Choroid plexus epithelial cell (primary cell): ENCODE data around the gene WFS1.

ENCODE experiments used
- DNase-seq: peaks from one replicate; pipeline ENCODE4 v3.0.0-alpha.2; 2010; ENCODE audit warnings: low read depth
- H3K4me3 ChIP-seq: 2 replicates; pipeline ENCODE4 v1.5.1; 2011; ENCODE audit warnings: low read depth, mild to moderate bottlenecking, control low read depth, low read length, moderate library complexity
- CTCF ChIP-seq: conservative IDR thresholded peaks from 2 replicates; pipeline ENCODE4 v1.5.1; 2011; ENCODE audit warnings: low read depth, mild to moderate bottlenecking, control low read depth, inconsistent platforms, low read length, moderate library complexity

WFS1 gene

DNA sequence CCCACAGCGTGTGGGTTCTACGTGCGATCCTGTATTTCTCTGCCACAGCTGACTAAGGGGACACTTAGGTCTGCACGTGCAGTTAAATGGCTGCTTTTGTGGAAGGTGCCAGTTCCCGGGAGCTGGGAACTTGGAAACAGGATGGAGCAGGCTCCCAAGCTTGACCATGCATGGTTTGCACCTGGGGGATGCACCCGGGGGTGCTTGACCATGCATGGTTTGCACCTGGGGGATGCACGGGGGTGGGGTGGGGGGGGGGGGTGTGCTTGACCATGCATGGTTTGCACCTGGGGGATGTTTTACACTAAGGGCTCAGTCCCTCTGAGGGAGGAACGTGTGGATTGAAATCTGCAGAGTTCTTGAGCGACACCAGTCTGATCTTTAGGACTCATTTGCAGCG, 5.7 kb downstream of the WFS1 start:
- DNase-seq, result no peak
- no peak for TF ChIP-seq CTCF
- no peak overlapping the region for H3K4me3 ChIP-seq

GRCh38 chr4:6275898-6276806, 6.5 kb downstream of the WFS1 start:
- H3K4me3 ChIP-seq, result no peak overlapping the region
- TF ChIP-seq CTCF, result no peak
- no peak for DNase-seq

- DNase-seq, result no peak
- no peak for TF ChIP-seq CTCF
- no peak overlapping the region for H3K4me3 ChIP-seq
Observed at GRCh38 chr4:6277139-6277802, 7.6 kb downstream of the WFS1 start.

DNA sequence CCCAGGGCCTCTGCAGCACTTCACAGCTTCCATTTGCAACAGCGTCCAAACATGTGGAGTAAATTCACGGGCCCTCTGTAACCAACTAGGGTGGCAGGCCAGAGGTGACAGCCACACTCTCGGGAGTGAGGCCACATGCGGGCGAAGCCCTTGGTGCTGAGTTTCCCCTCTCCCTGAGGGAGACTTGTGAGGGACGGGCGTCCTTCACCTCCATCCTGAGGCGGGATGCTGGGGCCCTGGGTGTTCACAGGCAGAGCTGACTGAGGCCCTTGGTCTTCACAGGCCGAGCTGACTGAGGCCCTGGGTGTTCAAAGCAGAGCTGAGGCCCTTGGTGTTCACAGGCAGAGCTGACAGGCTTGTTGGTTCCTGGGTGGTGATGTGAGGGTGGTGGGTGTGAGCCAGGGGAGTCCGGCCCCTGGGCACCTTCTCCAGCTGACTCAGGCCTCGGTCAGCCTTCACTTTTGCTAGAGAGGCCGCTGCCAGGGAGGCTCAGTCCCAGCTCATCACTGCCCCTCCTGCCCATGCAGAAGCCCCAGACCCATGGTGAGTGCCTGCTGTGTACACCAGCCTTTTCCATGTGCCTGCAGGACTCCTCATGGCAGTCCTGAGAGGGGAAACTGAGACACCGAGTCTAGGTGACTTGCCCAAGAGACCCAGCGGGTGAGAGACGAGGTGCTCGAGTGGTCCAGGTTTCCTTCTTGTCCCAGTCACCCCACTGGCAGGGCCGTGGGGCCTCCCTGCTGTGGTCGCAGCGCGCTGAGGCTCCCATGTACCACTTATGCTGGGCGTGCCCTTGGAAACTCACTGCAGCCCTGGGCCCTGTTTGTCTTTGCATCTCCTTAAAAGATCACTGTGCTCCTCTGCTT, 8.5 kb downstream of the WFS1 start:
- no peak overlapping the region for H3K4me3 ChIP-seq
- TF ChIP-seq CTCF, result no peak
- DNase-seq, result no peak

DNA sequence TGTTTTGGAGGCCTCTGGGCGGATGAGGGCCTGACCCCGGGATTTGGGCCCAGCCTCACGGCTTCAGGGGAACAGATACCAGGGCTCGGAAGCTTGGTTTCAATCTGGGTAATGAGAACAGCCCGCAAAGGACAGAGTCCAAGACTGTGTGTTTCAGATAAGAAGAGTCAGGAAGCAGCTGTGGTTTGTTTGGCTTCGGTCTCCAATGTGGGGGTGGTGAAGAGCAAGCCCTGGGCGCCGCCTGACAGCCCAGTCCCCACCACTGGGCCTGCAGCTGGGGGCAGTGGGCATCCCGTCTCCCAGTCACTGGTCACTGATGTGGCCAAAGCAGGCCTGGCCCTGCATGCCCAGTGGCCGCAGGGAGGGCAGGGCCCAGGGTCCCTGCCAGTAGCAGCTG, 9.1 kb downstream of the WFS1 start:
- peak; percentile 70 for DNase-seq
- no peak for TF ChIP-seq CTCF
- no peak overlapping the region for H3K4me3 ChIP-seq

DNA sequence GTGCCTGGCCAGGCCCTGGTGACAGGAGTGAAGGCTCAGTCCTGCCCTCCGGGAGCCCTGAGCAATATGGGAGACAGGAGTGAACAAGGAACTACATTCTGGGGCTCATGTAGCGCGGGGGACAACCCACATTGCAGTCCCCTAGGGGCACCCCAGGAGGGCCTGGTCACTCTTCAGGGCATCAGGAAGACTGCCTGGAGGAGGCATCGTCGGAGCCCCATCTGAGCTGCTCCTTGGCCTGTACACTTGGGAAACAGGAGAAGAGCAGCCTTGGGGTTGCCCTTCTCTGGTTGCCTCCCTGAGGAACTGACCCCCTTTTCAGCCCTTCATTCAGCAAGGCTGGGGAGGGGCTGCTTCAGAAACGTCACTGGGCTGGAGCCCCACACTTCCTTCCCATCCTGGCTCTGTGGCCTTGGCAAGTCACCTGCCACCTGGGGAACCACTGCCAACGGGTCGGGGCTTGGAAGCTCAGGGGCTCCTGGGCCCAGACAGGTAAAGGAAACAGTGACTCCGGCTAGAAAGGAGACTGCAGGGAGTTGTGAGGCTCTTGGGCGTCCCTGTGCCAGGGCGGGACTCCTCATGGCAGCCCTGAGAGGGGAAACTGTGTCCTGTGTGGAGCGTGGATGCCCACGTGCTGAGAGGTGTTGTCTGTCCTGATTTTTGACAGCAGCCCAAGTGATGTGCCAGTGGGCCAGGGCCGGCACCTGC, 10.1 kb downstream of the WFS1 start:
- TF ChIP-seq CTCF, result no peak

More for the DNA sequence above, 10.1 kb downstream of the WFS1 start:
- H3K4me3 ChIP-seq, result no peak overlapping the region
- DNase-seq, result no peak
